Measurements from ENCODE around the gene NHEJ1. TPM values are rescaled to one million over a fixed set of nuclear protein-coding genes. Genes with fewer than 3 reads are reported as not detected.

Gene NHEJ1
- total RNA-seq, 1 experiment from 2014 or later = 16.4 TPM

DNA sequence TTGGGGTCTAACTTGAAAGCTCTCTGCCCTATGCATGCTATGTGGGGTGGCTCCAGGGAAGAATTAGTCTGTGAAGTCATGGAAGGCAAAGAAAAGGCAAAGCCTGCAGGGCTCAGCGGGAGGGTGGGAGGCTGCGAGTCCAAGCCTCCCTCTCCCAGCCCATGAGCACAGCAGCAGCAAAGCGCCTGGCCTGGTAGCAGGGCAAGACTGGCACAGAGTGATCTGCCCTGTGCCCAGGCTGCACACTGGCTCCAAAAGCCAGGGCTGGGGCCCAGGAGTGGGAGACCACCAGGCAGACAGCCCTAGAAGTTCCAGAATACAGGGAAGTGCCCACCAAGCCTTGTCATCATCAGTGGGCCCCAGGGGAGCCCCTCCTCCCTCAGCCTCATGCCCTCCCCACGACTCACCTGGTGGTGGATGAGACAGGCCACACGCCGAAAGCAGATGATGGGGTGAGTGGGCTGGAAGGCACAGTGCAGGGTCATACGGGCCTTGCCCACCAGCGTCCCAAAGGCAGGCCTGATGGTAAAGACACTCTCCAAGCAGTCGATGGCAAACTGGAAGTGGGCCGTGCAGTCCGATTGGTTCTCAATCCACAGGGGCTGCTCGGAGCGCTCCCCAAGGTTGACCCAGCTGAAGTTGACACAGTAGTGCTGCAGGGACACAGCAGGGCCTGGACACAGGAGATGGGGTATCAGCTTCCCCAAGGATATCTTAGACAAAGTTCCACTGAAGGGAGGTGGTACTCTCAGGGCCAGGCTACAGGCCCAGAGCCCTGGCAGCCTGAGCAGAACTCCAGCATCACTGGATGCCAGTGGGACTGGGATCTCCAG, 131.4 kb downstream of the NHEJ1 start:
- Histone ChIP-seq H3K36me3 (ENCODE audit: control insufficient read depth in 1 of 2, insufficient read depth in 2 of 2, low read length in 2 of 2) (no peaks in the 10 kb centered on the region), H4K20me1 (ENCODE audit: insufficient read depth) (no peaks in the 10 kb centered on the region), H3K4me2 (ENCODE audit: low read length) (no peak overlapping the region), H3K9me3 (ENCODE audit: control insufficient read depth in 1 of 2, insufficient read depth in 1 of 2, low read depth in 1 of 2, low read length in 2 of 2) (no peaks in the 10 kb centered on the region), H3K4me1 (ENCODE audit: control insufficient read depth in 1 of 2, insufficient read depth in 2 of 2, low read length in 2 of 2) (no peaks in the 10 kb centered on the region; a peak in 1 of 4 replicates), H3K9ac (ENCODE audit: low read length) (no peak overlapping the region), H3K4me3 (replicated peaks in 1 of 2; ENCODE audit: low read depth in 1 of 2, low read length in 2 of 2) (no peak overlapping the region), H3K9me2 (ENCODE audit: insufficient read depth) (no peaks in the 10 kb centered on the region), H2AFZ (ENCODE audit: low read depth, low read length, poor library complexity, severe bottlenecking) (no peak overlapping the region), H3K79me2 (ENCODE audit: insufficient read depth, low read length) (no peaks in the 10 kb centered on the region), H3K27me3 (ENCODE audit: insufficient read depth, low read length) (peaks cover 12% of the 10 kb centered on the region), H3K27ac (ENCODE audit: low read depth, low read length) (no peak overlapping the region)
- ATAC-seq (0 out of 2 replicates have a peak, but pooled peaks have one; percentile 5), DNase-seq (ENCODE audit: low read depth, low spot score) (peak; percentile 40)
- intact Hi-C loops (cut with micrococcal nuclease) = loop anchor here (1.0 to 2.0 kb wide), 2 partner anchors 90 to 126 kb away; no protein-coding TSS in a partner anchor
- RAD21 ChIA-PET (ENCODE audit: low non-redundant PET in 1 of 2, low total read pairs in 2 of 2, uncharacterized antibody in 2 of 2, unreplicated experiment in 2 of 2) = interaction anchor here (0.7 to 1.8 kb wide), 6 partner anchors 49 to 125 kb away, joined by 3 to 19 read pairs (median 4); no protein-coding TSS in a partner anchor
- POLR2A ChIA-PET = interaction anchor here (1.0 kb wide), 1 partner anchor 126 kb away, joined by 3 read pairs; no protein-coding TSS in a partner anchor
- BruUV-seq (replicated peaks) = no TSS peak
- TF ChIP-seq EGR1 (IDR thresholded peaks at IDR 0.05; ENCODE audit: low read depth) (no peak), POLR2AphosphoS5 (IDR thresholded peaks at IDR 0.05; ENCODE audit: low read depth, low read length) (no peak), ELF1 (IDR thresholded peaks at IDR 0.05; ENCODE audit: borderline replicate concordance, low read depth) (no peak), TCF7L2 (IDR thresholded peaks at IDR 0.05; ENCODE audit: borderline replicate concordance, extremely low read depth, insufficient read depth, insufficient read length) (no peak), SP1 (IDR thresholded peaks at IDR 0.05; ENCODE audit: low read depth) (no peak), RAD21 (IDR thresholded peaks at IDR 0.05; ENCODE audit: low read depth) (no peak), ZNF274 (IDR thresholded peaks at IDR 0.05; ENCODE audit: low read depth, low read length) (no peak), ZFX (IDR thresholded peaks at IDR 0.05) (no peak), POLR2A (IDR thresholded peaks at IDR 0.05; ENCODE audit: borderline replicate concordance, extremely low read depth, insufficient read depth, insufficient read length) (no peak), EZH2phosphoT487 (IDR thresholded peaks at IDR 0.05; ENCODE audit: borderline replicate concordance) (no peak), YY1 (IDR thresholded peaks at IDR 0.05; ENCODE audit: extremely low read depth, insufficient replicate concordance, low read depth, low read length) (no peak)
- TF ChIP-seq, protein P1, sequence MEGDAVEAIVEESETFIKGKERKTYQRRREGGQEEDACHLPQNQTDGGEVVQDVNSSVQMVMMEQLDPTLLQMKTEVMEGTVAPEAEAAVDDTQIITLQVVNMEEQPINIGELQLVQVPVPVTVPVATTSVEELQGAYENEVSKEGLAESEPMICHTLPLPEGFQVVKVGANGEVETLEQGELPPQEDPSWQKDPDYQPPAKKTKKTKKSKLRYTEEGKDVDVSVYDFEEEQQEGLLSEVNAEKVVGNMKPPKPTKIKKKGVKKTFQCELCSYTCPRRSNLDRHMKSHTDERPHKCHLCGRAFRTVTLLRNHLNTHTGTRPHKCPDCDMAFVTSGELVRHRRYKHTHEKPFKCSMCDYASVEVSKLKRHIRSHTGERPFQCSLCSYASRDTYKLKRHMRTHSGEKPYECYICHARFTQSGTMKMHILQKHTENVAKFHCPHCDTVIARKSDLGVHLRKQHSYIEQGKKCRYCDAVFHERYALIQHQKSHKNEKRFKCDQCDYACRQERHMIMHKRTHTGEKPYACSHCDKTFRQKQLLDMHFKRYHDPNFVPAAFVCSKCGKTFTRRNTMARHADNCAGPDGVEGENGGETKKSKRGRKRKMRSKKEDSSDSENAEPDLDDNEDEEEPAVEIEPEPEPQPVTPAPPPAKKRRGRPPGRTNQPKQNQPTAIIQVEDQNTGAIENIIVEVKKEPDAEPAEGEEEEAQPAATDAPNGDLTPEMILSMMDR (IDR thresholded peaks at IDR 0.05 in 2 of 3, conservative IDR thresholded peaks at IDR 0.05 in 1 of 3; ENCODE audit: borderline replicate concordance in 1 of 3, insufficient read depth in 1 of 3, low read depth in 2 of 3, low read length in 2 of 3) = no peak
- TF ChIP-seq, protein P2, sequence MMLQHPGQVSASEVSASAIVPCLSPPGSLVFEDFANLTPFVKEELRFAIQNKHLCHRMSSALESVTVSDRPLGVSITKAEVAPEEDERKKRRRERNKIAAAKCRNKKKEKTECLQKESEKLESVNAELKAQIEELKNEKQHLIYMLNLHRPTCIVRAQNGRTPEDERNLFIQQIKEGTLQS (IDR thresholded peaks at IDR 0.05) = no peak
- TF ChIP-seq, protein P3, sequence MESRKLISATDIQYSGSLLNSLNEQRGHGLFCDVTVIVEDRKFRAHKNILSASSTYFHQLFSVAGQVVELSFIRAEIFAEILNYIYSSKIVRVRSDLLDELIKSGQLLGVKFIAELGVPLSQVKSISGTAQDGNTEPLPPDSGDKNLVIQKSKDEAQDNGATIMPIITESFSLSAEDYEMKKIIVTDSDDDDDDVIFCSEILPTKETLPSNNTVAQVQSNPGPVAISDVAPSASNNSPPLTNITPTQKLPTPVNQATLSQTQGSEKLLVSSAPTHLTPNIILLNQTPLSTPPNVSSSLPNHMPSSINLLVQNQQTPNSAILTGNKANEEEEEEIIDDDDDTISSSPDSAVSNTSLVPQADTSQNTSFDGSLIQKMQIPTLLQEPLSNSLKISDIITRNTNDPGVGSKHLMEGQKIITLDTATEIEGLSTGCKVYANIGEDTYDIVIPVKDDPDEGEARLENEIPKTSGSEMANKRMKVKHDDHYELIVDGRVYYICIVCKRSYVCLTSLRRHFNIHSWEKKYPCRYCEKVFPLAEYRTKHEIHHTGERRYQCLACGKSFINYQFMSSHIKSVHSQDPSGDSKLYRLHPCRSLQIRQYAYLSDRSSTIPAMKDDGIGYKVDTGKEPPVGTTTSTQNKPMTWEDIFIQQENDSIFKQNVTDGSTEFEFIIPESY (IDR thresholded peaks at IDR 0.05; ENCODE audit: extremely low read depth, insufficient replicate concordance, low read length) = no peak
- TF ChIP-seq, protein P4, sequence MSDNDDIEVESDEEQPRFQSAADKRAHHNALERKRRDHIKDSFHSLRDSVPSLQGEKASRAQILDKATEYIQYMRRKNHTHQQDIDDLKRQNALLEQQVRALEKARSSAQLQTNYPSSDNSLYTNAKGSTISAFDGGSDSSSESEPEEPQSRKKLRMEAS (IDR thresholded peaks at IDR 0.05) = no peak
- TF ChIP-seq, protein P5, sequence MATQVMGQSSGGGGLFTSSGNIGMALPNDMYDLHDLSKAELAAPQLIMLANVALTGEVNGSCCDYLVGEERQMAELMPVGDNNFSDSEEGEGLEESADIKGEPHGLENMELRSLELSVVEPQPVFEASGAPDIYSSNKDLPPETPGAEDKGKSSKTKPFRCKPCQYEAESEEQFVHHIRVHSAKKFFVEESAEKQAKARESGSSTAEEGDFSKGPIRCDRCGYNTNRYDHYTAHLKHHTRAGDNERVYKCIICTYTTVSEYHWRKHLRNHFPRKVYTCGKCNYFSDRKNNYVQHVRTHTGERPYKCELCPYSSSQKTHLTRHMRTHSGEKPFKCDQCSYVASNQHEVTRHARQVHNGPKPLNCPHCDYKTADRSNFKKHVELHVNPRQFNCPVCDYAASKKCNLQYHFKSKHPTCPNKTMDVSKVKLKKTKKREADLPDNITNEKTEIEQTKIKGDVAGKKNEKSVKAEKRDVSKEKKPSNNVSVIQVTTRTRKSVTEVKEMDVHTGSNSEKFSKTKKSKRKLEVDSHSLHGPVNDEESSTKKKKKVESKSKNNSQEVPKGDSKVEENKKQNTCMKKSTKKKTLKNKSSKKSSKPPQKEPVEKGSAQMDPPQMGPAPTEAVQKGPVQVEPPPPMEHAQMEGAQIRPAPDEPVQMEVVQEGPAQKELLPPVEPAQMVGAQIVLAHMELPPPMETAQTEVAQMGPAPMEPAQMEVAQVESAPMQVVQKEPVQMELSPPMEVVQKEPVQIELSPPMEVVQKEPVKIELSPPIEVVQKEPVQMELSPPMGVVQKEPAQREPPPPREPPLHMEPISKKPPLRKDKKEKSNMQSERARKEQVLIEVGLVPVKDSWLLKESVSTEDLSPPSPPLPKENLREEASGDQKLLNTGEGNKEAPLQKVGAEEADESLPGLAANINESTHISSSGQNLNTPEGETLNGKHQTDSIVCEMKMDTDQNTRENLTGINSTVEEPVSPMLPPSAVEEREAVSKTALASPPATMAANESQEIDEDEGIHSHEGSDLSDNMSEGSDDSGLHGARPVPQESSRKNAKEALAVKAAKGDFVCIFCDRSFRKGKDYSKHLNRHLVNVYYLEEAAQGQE (IDR thresholded peaks at IDR 0.05; ENCODE audit: low read depth) = no peak
- CTCF ChIA-PET = interaction anchor here (0.6 to 5.3 kb wide), 42 partner anchors 9 to 359 kb away, joined by 3 to 97 read pairs (median 4); partner anchors contain the start of gene DNPEP

All from HCT116 (cell line).